ENCODE measurements around the gene FADS2.

FADS2 gene

DNA sequence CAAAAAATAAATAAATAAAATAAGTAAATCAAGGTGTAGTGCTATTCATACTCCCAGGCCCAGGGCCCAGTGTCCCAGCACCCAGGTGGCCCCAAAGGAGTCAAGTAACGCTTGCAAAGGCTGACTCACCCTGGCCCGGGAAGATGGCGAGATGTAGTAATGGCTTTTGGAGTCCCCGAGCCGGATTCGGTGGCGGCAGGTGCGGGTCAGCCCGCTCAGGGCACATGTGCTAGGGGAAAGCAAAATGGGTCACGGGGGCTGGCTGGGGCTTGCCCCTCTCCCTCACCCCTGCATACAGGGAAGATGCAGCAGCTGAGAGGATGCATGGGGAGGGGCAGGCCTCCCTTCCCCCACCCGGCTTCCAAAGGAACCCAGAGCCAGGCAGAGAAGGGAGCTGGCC, 74.2 kb downstream of the FADS2 start:
- H3K9ac ChIP-seq (ENCODE audit: low read length), result no peak overlapping the region
- TF ChIP-seq EZH2phosphoT487 (IDR thresholded peaks at IDR 0.05; ENCODE audit: low read length) (no peak), EZH2 (optimal IDR thresholded peaks at IDR 0.05; ENCODE audit: low read depth, low read length) (no peak)
- TF ChIP-seq, protein P1, sequence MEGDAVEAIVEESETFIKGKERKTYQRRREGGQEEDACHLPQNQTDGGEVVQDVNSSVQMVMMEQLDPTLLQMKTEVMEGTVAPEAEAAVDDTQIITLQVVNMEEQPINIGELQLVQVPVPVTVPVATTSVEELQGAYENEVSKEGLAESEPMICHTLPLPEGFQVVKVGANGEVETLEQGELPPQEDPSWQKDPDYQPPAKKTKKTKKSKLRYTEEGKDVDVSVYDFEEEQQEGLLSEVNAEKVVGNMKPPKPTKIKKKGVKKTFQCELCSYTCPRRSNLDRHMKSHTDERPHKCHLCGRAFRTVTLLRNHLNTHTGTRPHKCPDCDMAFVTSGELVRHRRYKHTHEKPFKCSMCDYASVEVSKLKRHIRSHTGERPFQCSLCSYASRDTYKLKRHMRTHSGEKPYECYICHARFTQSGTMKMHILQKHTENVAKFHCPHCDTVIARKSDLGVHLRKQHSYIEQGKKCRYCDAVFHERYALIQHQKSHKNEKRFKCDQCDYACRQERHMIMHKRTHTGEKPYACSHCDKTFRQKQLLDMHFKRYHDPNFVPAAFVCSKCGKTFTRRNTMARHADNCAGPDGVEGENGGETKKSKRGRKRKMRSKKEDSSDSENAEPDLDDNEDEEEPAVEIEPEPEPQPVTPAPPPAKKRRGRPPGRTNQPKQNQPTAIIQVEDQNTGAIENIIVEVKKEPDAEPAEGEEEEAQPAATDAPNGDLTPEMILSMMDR (IDR thresholded peaks at IDR 0.05; ENCODE audit: low read length), result no peak
- no peaks in the 10 kb centered on the region for H3F3A ChIP-seq (ENCODE audit: insufficient read depth, low read length)
- peaks cover 3% of the 10 kb centered on the region; the same call in 1 of the 2 replicates for H3K27me3 ChIP-seq (replicated peaks; ENCODE audit: insufficient read depth, low read length)
- no peak overlapping the region for H3K4me3 ChIP-seq (ENCODE audit: low read length)
- H2AFZ ChIP-seq (ENCODE audit: low read length), result no peak overlapping the region
- H3K36me3 ChIP-seq (replicated peaks; ENCODE audit: insufficient read depth, low read length), result no peaks in the 10 kb centered on the region
- H4K20me1 ChIP-seq (ENCODE audit: insufficient read depth, low read length), result no peaks in the 10 kb centered on the region
- H3K9me3 ChIP-seq (replicated peaks; ENCODE audit: insufficient read depth, low read length), result no peaks in the 10 kb centered on the region
- H3K4me2 ChIP-seq (ENCODE audit: low read depth, low read length), result no peak overlapping the region
- no peaks in the 10 kb centered on the region for H3K9me2 ChIP-seq (replicated peaks; ENCODE audit: insufficient read depth, low read length)
- no peak for DNase-seq
- no peak overlapping the region for H3K27ac ChIP-seq (ENCODE audit: low read length)
- H3K79me2 ChIP-seq (ENCODE audit: low read length), result no peaks in the 10 kb centered on the region
- peaks cover 4% of the 10 kb centered on the region; the same call in 1 of the 2 replicates for H3K4me1 ChIP-seq (ENCODE audit: low read length)

DNA sequence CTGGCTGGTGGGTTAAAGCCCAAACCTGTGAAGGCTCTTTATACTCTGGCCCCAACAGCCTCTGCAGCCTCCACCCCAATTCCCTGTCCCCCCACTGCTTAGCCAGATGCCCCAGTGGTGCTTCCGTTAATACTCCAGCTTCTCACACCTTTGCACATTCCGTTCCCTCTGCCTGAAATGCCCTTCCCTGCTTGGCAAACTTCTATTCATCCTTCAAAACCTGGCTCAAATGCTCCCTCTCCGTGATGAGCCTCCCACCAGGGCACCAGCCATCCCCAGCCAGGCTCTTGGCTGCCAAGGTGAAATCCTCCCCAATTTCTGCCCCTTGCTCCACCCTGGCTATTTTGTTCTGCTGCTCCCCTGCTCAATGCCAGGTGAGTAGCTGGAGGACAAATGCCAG, 75.7 kb downstream of the FADS2 start:
- Histone ChIP-seq H3K27ac (ENCODE audit: low read length) (no peak overlapping the region), H3K9me2 (replicated peaks; ENCODE audit: insufficient read depth, low read length) (no peaks in the 10 kb centered on the region), H3K9ac (ENCODE audit: low read length) (no peak overlapping the region), H3K9me3 (replicated peaks; ENCODE audit: insufficient read depth, low read length) (no peaks in the 10 kb centered on the region), H3K4me2 (ENCODE audit: low read depth, low read length) (0 out of 2 replicates have a peak overlapping the region, but pooled peaks have one; percentile 15), H3F3A (ENCODE audit: insufficient read depth, low read length) (no peaks in the 10 kb centered on the region), H3K36me3 (replicated peaks; ENCODE audit: insufficient read depth, low read length) (no peaks in the 10 kb centered on the region), H3K4me3 (ENCODE audit: low read length) (no peak overlapping the region), H4K20me1 (ENCODE audit: insufficient read depth, low read length) (no peaks in the 10 kb centered on the region), H3K79me2 (ENCODE audit: low read length) (no peaks in the 10 kb centered on the region), H3K4me1 (ENCODE audit: low read length) (peaks cover 10% of the 10 kb centered on the region), H3K27me3 (replicated peaks; ENCODE audit: insufficient read depth, low read length) (peaks cover 3% of the 10 kb centered on the region; the same call in 1 of the 2 replicates), H2AFZ (ENCODE audit: low read length) (0 out of 2 replicates have a peak overlapping the region, but pooled peaks have one; percentile 41)
- DNase-seq, result no peak
- TF ChIP-seq, protein P1 (IDR thresholded peaks at IDR 0.05; ENCODE audit: low read length), result no peak
- TF ChIP-seq EZH2 (optimal IDR thresholded peaks at IDR 0.05; ENCODE audit: low read depth, low read length), result no peak
- no peak for TF ChIP-seq EZH2phosphoT487 (IDR thresholded peaks at IDR 0.05; ENCODE audit: low read length)

DNA sequence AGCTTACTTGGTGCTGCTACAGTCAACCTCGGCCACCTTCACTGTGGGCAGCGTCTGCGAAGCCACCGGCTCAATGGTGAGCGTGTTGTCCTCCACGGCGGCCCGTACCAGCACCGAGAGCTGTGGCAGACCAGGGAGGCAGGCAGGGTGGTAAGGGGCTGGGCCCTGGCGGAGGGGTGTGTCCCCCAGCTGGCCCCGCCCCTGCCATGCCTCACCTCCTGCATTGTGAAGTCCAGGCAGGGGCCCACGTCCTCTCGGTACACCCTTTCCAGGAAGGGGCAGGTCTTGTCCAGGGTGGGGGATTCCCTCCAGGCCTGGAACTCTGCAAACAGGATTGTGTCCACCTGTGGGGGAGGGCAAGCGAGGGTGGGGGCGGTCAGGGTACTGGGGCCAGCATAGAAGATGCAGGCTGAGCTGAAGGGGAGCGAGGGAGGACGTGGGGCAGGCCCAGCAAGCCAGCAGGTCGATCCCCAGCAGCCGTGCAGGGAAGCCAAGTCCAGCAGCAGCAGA, 76.5 kb downstream of the FADS2 start:
- Histone ChIP-seq H3K4me1 (ENCODE audit: low read length) (peaks cover 7% of the 10 kb centered on the region), H3K27me3 (replicated peaks; ENCODE audit: insufficient read depth, low read length) (peaks cover 3% of the 10 kb centered on the region; the same call in 1 of the 2 replicates), H3K9me3 (replicated peaks; ENCODE audit: insufficient read depth, low read length) (no peaks in the 10 kb centered on the region), H2AFZ (ENCODE audit: low read length) (peak overlapping the region; percentile 41), H3K4me2 (ENCODE audit: low read depth, low read length) (peak overlapping the region; percentile 15; the same call in 1 of the 2 replicates), H3F3A (ENCODE audit: insufficient read depth, low read length) (no peaks in the 10 kb centered on the region), H3K9ac (ENCODE audit: low read length) (no peak overlapping the region), H4K20me1 (ENCODE audit: insufficient read depth, low read length) (no peaks in the 10 kb centered on the region), H3K4me3 (ENCODE audit: low read length) (no peak overlapping the region), H3K9me2 (replicated peaks; ENCODE audit: insufficient read depth, low read length) (no peaks in the 10 kb centered on the region), H3K27ac (ENCODE audit: low read length) (no peak overlapping the region), H3K79me2 (ENCODE audit: low read length) (no peaks in the 10 kb centered on the region), H3K36me3 (replicated peaks; ENCODE audit: insufficient read depth, low read length) (no peaks in the 10 kb centered on the region)
- no peak for DNase-seq
- TF ChIP-seq EZH2phosphoT487 (IDR thresholded peaks at IDR 0.05; ENCODE audit: low read length) (no peak), EZH2 (optimal IDR thresholded peaks at IDR 0.05; ENCODE audit: low read depth, low read length) (no peak)
- TF ChIP-seq, protein P1 (IDR thresholded peaks at IDR 0.05; ENCODE audit: low read length), result no peak
